Stimulated activated CD8-positive, alpha-beta memory T cell treated with anti-CD3 and anti-CD28 coated beads, Interleukin-7, amount 100 ng/mL, for 1 hour (primary cell): Measurements from ENCODE around the gene DNAH3.
A peak's percentile ranks its signal among the peaks of the same experiment; 100 is the strongest.

ENCODE experiments used
- DNase-seq, 2 donors: peaks; one replicate each; pipeline ENCODE4 v3.0.0-alpha.2; 2020; ENCODE audit warnings: low read depth in 2 of 2

Gene DNAH3

GRCh38 chr16:20906341-20907255, 244.0 kb downstream of the DNAH3 start:
- no peak for DNase-seq

- DNase-seq = no peak
Measured at GRCh38 chr16:20905576-20905975, 245.1 kb downstream of the DNAH3 start.

- DNase-seq = no peak
Measured at GRCh38 chr16:20904507-20905081, 246.1 kb downstream of the DNAH3 start.

GRCh38 chr16:20903899-20904506, 246.6 kb downstream of the DNAH3 start:
- DNase-seq = no peak

- DNase-seq = no peak
Measured at GRCh38 chr16:20903116-20903898, 247.3 kb downstream of the DNAH3 start.

- no peak for DNase-seq
Measured at GRCh38 chr16:20902426-20902825, 248.2 kb downstream of the DNAH3 start.

GRCh38 chr16:20901436-20902112, 249.1 kb downstream of the DNAH3 start:
- no peak for DNase-seq

GRCh38 chr16:20901068-20901435, 249.6 kb downstream of the DNAH3 start:
- DNase-seq = no peak

GRCh38 chr16:20900299-20901067, 250.2 kb downstream of the DNAH3 start, which contains the start of the genes DCUN1D3 and LYRM1:
DCUN1D3 (minus strand) TSS chr16:20900358; CDS start chr16:20862538, 37,820 bp downstream.
LYRM1 (plus strand) TSS chr16:20900771; CDS start chr16:20915556, 14,785 bp downstream.
- peak; percentile 66 to 73 for DNase-seq

- no peak for DNase-seq
Measured at GRCh38 chr16:20899477-20900298, 251.0 kb downstream of the DNAH3 start.

GRCh38 chr16:20899071-20899470, 251.6 kb downstream of the DNAH3 start:
- no peak for DNase-seq

- no peak for DNase-seq
Measured at GRCh38 chr16:20897922-20898321, 252.7 kb downstream of the DNAH3 start.

- DNase-seq = no peak
Measured at GRCh38 chr16:20897253-20897897, 253.3 kb downstream of the DNAH3 start.

GRCh38 chr16:20894388-20894787, 256.3 kb downstream of the DNAH3 start:
- no peak for DNase-seq

GRCh38 chr16:20889625-20890275, 260.9 kb downstream of the DNAH3 start:
- no peak for DNase-seq

- DNase-seq = no peak
Measured at GRCh38 chr16:20887207-20887606, 263.4 kb downstream of the DNAH3 start.

- DNase-seq = no peak
Measured at GRCh38 chr16:20886320-20886719, 264.3 kb downstream of the DNAH3 start.

- DNase-seq = no peak
Measured at GRCh38 chr16:20884240-20884556, 266.4 kb downstream of the DNAH3 start.
